Body of pancreas (tissue), 4 donors: ENCODE data around the gene SVBP.

Experiments
- CTCF ChIP-seq, 7 experiments: fragments of 450-650 bp in 4 of 7; fragments of 200-600 bp in 3 of 7; sonication (generic) in 3 of 7; IDR thresholded peaks; one replicate each; pipeline ENCODE4 v1.5.1; 2016 to 2019; ENCODE audit warnings: antibody characterized with exemption in 7 of 7
- POLR2A ChIP-seq, 3 donors: fragments of 450-650 bp; IDR thresholded peaks; one replicate each; pipeline ENCODE4 v1.6.1; 2016; ENCODE audit warnings: antibody characterized with exemption in 3 of 3, mild to moderate bottlenecking in 2 of 3

DNA sequence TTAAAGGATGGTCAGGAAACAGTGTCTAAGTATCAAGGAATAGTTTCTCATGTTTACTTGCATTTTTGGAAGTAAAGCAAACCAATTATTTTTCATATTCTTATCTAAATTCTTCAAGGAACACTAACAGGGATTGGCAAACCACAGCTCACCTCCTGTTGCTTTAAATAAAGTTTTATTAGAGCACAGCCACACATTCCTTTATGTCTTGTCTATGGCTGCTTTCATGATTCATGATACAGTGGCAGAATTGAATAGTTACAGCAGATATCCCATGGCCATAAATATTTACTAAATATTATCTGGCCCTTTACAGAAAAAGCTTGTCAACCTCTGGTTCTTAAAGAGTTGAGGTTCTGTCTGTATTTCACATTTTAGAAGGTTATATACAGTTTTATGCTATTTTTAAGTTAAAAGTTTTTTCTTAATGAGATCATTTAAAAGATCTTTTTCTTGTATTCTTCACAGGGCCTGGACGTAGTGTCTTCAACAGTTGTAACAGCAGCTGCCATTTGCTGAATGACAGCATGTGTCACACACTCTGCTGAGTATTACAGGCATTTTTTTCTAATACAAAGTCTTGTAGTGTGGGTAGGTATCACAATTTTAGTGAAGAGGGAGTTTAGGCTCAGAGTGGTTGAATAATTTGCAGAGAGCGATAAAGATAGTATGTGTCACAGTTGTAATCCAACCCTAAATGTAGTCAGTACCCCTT lies 31.8 kb upstream of the SVBP start:
- TF ChIP-seq CTCF (IDR thresholded peaks at IDR 0.05) (no peak), POLR2A (IDR thresholded peaks at IDR 0.05) (no peak)
